ENCODE results near the gene RAB24.
A peak's percentile ranks its signal among the peaks of the same experiment; 100 is the strongest.

The RAB24 gene

DNA sequence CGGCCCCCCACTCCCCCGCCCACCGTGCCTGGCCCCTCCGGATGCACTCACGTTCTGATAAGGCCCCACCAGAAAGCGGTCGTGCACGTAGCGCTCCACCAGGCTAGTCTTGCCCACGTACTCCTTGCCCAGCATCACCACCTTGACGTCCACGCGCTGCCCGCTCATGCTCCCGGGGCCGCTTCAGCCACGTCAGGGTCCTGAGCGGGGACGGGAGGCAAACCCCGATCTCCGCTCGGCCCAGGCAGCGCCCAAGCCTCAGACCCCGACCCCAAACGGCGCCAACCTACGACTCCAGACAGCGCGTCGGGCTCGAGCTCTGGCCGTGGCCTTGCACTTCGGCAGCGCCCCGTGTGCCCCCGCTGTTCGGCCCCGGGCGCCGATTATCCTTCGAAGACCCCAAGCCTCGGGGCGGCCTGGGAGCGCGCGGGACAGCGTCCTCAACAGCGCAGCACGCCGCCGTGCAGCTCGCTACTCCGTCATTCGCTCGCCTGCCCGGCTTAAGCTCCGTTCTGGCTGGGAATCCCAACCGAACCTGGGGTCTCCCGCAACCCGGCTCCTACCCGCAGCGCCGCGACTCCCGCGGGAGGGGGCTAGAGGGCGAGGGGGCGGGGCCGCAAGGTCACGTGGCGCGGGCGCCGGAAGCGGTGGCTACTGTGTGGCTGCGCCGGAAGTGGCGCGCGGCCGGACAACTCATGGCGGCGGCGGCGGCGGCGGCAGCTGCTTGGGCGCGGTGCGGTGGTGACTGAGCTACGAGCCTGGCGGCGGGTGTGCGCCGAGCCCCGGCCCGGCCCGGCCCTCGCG, at the start of gene RAB24, which contains the start of gene PRELID1:
Gene RAB24, minus strand, starts transcription at position 599 of the 804 bp plus-strand sequence. Its CDS starts 431 bp downstream, at position 168.
Gene PRELID1, plus strand, starts transcription at position 679 of the 804 bp plus-strand sequence. CDS start 187 bp downstream, outside the sequence.
- peak; percentile 88 for DNase-seq (ENCODE audit: extremely low read depth, insufficient read length)
- Histone ChIP-seq H3K27me3 (replicated peaks; ENCODE audit: control insufficient read depth, insufficient read depth, low read length) (no peaks in the 10 kb centered on the region), H3K4me3 (replicated peaks; ENCODE audit: low read depth, low read length) (peak within 1 kb of the TSS; percentile 80), H3K36me3 (ENCODE audit: control insufficient read depth, insufficient read depth, low read length) (peaks cover 12% of the 10 kb centered on the region)
- TF ChIP-seq, protein P1, sequence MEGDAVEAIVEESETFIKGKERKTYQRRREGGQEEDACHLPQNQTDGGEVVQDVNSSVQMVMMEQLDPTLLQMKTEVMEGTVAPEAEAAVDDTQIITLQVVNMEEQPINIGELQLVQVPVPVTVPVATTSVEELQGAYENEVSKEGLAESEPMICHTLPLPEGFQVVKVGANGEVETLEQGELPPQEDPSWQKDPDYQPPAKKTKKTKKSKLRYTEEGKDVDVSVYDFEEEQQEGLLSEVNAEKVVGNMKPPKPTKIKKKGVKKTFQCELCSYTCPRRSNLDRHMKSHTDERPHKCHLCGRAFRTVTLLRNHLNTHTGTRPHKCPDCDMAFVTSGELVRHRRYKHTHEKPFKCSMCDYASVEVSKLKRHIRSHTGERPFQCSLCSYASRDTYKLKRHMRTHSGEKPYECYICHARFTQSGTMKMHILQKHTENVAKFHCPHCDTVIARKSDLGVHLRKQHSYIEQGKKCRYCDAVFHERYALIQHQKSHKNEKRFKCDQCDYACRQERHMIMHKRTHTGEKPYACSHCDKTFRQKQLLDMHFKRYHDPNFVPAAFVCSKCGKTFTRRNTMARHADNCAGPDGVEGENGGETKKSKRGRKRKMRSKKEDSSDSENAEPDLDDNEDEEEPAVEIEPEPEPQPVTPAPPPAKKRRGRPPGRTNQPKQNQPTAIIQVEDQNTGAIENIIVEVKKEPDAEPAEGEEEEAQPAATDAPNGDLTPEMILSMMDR (IDR thresholded peaks at IDR 0.05; ENCODE audit: insufficient read depth, low read length, poor library complexity, severe bottlenecking), result peak; percentile 43

DNA sequence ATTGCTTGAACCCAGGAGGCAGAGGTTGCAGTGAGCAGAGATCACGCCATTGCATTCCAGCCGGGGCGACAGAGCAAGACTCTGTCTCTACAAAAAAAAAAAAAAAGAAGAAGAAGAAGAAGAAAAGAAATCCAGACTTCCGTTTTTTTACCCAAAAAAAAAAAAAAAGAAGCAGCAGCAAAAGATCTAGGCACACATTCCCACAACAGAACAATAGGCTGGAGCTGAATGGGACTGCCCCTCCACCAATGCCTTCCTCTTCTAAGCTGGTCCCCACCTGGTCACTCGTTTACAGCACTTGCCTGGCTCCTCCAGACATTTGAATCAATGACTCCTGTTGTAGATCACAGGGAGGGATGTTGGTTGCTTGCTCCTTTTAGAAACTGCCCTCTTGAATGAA, 49.6 kb upstream of the RAB24 start:
- no peak overlapping the region for H3K4me3 ChIP-seq (replicated peaks; ENCODE audit: low read depth, low read length)
- no peak for DNase-seq (ENCODE audit: extremely low read depth, insufficient read length)
- H3K36me3 ChIP-seq (ENCODE audit: control insufficient read depth, insufficient read depth, low read length), result peaks cover 6% of the 10 kb centered on the region
- no peaks in the 10 kb centered on the region for H3K27me3 ChIP-seq (replicated peaks; ENCODE audit: control insufficient read depth, insufficient read depth, low read length)
- TF ChIP-seq, protein P1 (IDR thresholded peaks at IDR 0.05; ENCODE audit: insufficient read depth, low read length, poor library complexity, severe bottlenecking), result no peak

DNA sequence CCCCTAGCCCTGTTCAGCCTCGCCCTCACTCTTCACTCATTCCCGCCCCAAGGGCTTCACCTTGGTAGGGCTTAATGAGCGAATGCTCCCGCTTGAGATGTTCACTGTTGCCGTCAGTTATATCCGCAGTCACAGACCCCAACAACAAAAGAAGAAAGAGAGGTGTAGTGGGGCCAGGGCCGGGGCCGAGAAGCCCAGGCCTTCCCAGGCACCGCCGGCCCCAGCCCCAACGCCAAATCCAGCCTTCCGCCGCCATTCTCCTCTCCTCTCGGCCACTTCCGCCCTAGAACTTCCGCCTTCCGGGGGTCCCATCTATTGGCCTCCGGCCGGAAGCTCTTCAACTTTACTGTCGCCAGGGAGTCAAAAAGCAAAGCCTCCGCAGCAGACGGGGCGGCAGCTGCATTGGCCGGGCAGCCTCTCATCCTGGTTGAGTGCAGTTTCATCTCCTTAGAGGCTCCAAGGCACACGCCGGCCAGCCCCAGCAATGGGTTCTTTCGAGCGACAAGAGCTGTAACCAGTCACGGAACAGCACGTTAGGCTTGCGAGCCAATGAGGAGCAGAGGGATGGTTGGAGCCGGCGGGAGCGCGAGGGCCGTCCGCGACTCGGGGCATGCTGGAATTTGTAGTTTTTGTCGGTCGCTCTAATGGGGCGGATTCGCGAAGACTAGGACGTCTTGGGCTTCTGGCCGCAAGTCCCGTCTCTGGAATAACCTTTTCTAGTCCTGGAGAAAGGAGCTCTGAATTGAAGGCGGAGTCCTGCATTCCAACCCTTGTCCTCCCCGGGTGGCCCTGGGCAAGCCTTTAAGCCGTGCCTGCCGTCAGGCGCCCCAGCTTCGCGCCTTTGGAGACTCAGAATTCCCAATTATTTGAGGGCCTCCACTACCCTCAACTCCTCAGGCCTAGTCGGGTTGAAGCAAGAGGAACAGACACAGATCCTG, 48.1 kb upstream of the RAB24 start, which contains the start of gene LMAN2:
Gene LMAN2, minus strand, starts transcription at position 277 of the 938 bp plus-strand sequence. Its CDS starts 21 bp downstream, at position 256.
- Histone ChIP-seq H3K36me3 (ENCODE audit: control insufficient read depth, insufficient read depth, low read length) (peaks cover 11% of the 10 kb centered on the region), H3K4me3 (replicated peaks; ENCODE audit: low read depth, low read length) (peak within 1 kb of the TSS; percentile 81), H3K27me3 (replicated peaks; ENCODE audit: control insufficient read depth, insufficient read depth, low read length) (no peaks in the 10 kb centered on the region)
- TF ChIP-seq, protein P1 (IDR thresholded peaks at IDR 0.05; ENCODE audit: insufficient read depth, low read length, poor library complexity, severe bottlenecking), result no peak
- DNase-seq (ENCODE audit: extremely low read depth, insufficient read length), result peak; percentile 96

DNA sequence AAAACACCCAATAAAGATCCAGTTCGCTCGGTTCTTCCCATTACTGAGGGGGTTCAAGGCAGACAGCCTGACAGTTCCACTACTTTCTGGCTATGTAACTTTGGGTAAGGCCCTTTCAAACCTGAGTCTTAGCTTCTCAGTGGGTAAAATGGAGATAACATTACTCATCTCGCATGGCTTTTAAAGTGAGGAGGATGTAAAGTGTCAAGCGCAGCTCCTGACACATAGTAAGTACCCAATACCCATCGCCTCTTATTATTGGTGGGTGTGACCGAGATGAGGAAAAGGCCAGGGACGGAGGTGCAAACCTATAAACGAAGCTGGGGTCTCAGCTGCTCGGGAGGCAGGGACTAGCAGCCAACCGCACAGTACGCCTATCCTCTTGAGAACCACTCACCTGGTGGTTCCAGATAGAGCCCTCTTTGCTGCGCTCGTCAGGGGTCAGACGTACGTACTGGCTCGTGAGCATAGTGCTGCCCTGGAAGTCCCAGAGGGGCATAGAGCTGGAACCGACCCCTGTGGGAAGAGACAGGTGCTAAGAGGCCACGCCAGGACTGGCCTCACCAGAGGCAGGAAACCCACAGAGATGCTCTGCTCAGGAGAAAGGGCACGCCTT, 47.4 kb upstream of the RAB24 start:
- TF ChIP-seq, protein P1 (IDR thresholded peaks at IDR 0.05; ENCODE audit: insufficient read depth, low read length, poor library complexity, severe bottlenecking), result no peak
- peaks cover 11% of the 10 kb centered on the region for H3K36me3 ChIP-seq (ENCODE audit: control insufficient read depth, insufficient read depth, low read length)
- no peak for DNase-seq (ENCODE audit: extremely low read depth, insufficient read length)

DNA sequence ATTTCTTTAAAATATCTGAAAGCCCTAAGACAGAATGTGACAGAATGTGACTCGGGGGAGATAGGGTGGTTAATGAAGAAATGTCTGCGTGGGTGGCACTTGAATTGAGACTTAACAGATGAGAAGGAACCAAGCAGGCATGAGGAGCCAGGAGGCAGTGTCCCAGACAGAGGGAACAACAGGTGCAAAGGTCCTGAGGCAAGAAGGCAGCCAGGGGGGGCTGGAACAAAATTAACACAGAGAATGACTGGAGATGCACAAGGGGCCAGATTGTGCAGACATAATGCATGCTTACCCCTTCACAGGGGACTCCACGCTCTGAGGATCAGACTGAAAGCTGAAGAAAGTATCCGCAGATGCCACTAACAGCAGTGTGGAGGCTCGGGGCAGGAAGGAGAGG, 46.2 kb upstream of the RAB24 start:
- Histone ChIP-seq H3K4me3 (replicated peaks; ENCODE audit: low read depth, low read length) (peak overlapping the region; percentile 81), H3K27me3 (replicated peaks; ENCODE audit: control insufficient read depth, insufficient read depth, low read length) (no peaks in the 10 kb centered on the region)
- TF ChIP-seq, protein P1 (IDR thresholded peaks at IDR 0.05; ENCODE audit: insufficient read depth, low read length, poor library complexity, severe bottlenecking), result no peak

More for the DNA sequence above, 47.4 kb upstream of the RAB24 start:
- H3K27me3 ChIP-seq (replicated peaks; ENCODE audit: control insufficient read depth, insufficient read depth, low read length), result no peaks in the 10 kb centered on the region
- peak overlapping the region; percentile 81 for H3K4me3 ChIP-seq (replicated peaks; ENCODE audit: low read depth, low read length)

More for the DNA sequence above, 46.2 kb upstream of the RAB24 start:
- H3K36me3 ChIP-seq (ENCODE audit: control insufficient read depth, insufficient read depth, low read length), result peaks cover 11% of the 10 kb centered on the region
- no peak for DNase-seq (ENCODE audit: extremely low read depth, insufficient read length)
